ENCODE results near the gene ASXL3. TPM values are rescaled to one million over a fixed set of nuclear protein-coding genes. Genes with fewer than 3 reads are reported as not detected.

The ASXL3 gene
- total RNA-seq, 1 donor from 2014 or later, result under 0.01 TPM

Other genes with a start within 250 kb of the ASXL3 start
- gene CCDC178, start 137.5 kb upstream of the ASXL3 start, total RNA-seq, result 0.53 and 0.90 TPM in 2 replicates

Measured in bronchial epithelial cell (primary cell).